Pulmonary artery endothelial cell (primary cell): ENCODE data around the gene HLA-E. TPM values are rescaled to one million over a fixed set of nuclear protein-coding genes. Genes with fewer than 3 reads are reported as not detected.
"Not testable (repeated sequence)": the region's sequence is repeated elsewhere in the genome, so short reads cannot be mapped to it uniquely, and the experiment has no call there.

Experiments used
- DNase-seq: peaks from one replicate; pipeline ENCODE4 v3.0.0-alpha.2; 2011; ENCODE audit warnings: low read depth, low spot score
- total RNA-seq: library from RNA; depleted of rRNA; stranded (reverse); fragments of >200 nt; gene quantifications from 2 replicates; pipeline ENCODE4 v1.2.3, GENCODE V29; 2014

Gene HLA-E
- total RNA-seq, 1 donor from 2014 or later, result 663 TPM

- DNase-seq, result no peak
Measured at GRCh38 chr6:30480536-30481156, 8.7 kb upstream of the HLA-E start.

GRCh38 chr6:30481211-30481964 is 7.9 kb upstream of the HLA-E start:
- no peak for DNase-seq

- DNase-seq, result not testable (repeated sequence)
Measured at GRCh38 chr6:30481965-30482644, 7.2 kb upstream of the HLA-E start.

- peak; percentile 47 for DNase-seq
Measured at GRCh38 chr6:30483677-30484279, 5.5 kb upstream of the HLA-E start.

GRCh38 chr6:30485236-30485635 is 4.1 kb upstream of the HLA-E start:
- DNase-seq, result no peak

GRCh38 chr6:30487926-30488325 is 1.4 kb upstream of the HLA-E start:
- no peak for DNase-seq

- DNase-seq, result not testable (repeated sequence)
Measured at GRCh38 chr6:30488697-30489080, 620 bp upstream of the HLA-E start.

- no peak for DNase-seq
Measured at GRCh38 chr6:30490026-30490876, 942 bp downstream of the HLA-E start.

- DNase-seq, result not testable (repeated sequence)
Measured at GRCh38 chr6:30491291-30491953, 2.1 kb downstream of the HLA-E start.

- DNase-seq, result no peak
Measured at GRCh38 chr6:30491991-30492952, 3.0 kb downstream of the HLA-E start.

- no peak for DNase-seq
Measured at GRCh38 chr6:30493643-30494250, 4.4 kb downstream of the HLA-E start.

GRCh38 chr6:30494291-30494861 is 5.1 kb downstream of the HLA-E start:
- DNase-seq, result no peak

- DNase-seq, result not testable (repeated sequence)
Measured at GRCh38 chr6:30495060-30495459, 5.8 kb downstream of the HLA-E start.

- DNase-seq, result no peak
Measured at GRCh38 chr6:30495993-30496392, 6.7 kb downstream of the HLA-E start.

GRCh38 chr6:30497261-30497599 is 7.9 kb downstream of the HLA-E start:
- DNase-seq, result not testable (repeated sequence)

- no peak for DNase-seq
Measured at GRCh38 chr6:30497714-30498113, 8.4 kb downstream of the HLA-E start.

- not testable (repeated sequence) for DNase-seq
Measured at GRCh38 chr6:30498705-30499104, 9.4 kb downstream of the HLA-E start.

GRCh38 chr6:30500421-30501355 is 11.4 kb downstream of the HLA-E start:
- DNase-seq, result peak; percentile 69
